Ovary (tissue), 9 donors: ENCODE results near the gene FBP1. TPM values are rescaled to one million over a fixed set of nuclear protein-coding genes. Genes with fewer than 3 reads are reported as not detected.

Experiments
- DNase-seq, 5 donors: peaks; one replicate each; pipeline ENCODE4 v3.0.0-alpha.2; 2019 to 2020
- H3K27ac ChIP-seq, 2 donors: fragments of 200-600 bp; one replicate each; pipeline versions ENCODE4 v1.5.1 to v1.8.0; 2019 to 2022
- H3K27me3 ChIP-seq: fragments of 200-600 bp; one replicate; pipeline ENCODE4 v1.8.0; 2022
- H3K36me3 ChIP-seq: fragments of 200-600 bp; sonication (generic); one replicate; pipeline ENCODE4 v1.5.1; 2019
- H3K4me1 ChIP-seq: one replicate; pipeline ENCODE4 v1.8.1; 2013; ENCODE audit warnings: mild to moderate bottlenecking, moderate library complexity; ENCODE audit not compliant: insufficient read depth
- H3K4me3 ChIP-seq: fragments of 200-600 bp; sonication (generic); one replicate; pipeline ENCODE4 v1.5.1; 2017
- H3K9me3 ChIP-seq, 2 donors: fragments of 200-600 bp in 1 of 2; sonication (generic) in 1 of 2; one replicate each; pipeline versions ENCODE4 v1.5.1 to v1.8.1; 2013 to 2019; ENCODE audit warnings: mild to moderate bottlenecking in 1 of 2, moderate library complexity in 1 of 2
- CTCF ChIP-seq, 3 donors: fragments of 450-650 bp in 2 of 3; fragments of 200-600 bp in 1 of 3; IDR thresholded peaks; one replicate each; pipeline versions ENCODE4 v1.5.1 to v1.8.0; 2016 to 2022; ENCODE audit warnings: antibody characterized with exemption in 3 of 3, mild to moderate bottlenecking in 1 of 3
- EP300 ChIP-seq: sonication (generic); formaldehyde crosslinking; IDR thresholded peaks from one replicate; pipeline ENCODE4 v1.6.1; 2017; ENCODE audit warnings: antibody characterized with exemption
- POLR2A ChIP-seq: fragments of 450-650 bp; IDR thresholded peaks from one replicate; pipeline ENCODE4 v1.6.1; 2017; ENCODE audit warnings: antibody characterized with exemption, mild to moderate bottlenecking, moderate library complexity
- WGBS, 3 donors: extraction: QIAGEN DNeasy Blood & Tissue Kit in 1 of 3; methylation state at CpG; one replicate each; pipeline versions ENCODE4 v1.1.5 to v1.1.7; 2013 to 2017; 5-methylcytosine and 5-hydroxymethylcytosine counted together
- intact Hi-C, 4 donors: fragments of 100-400 bp; cut with DNase I; formaldehyde crosslinking; loops; one replicate each; pipeline versions ENCODE4 v1.11.0 to v1.15.1; 2022 to 2023
- polyA plus RNA-seq, 2 donors: library from polyadenylated mRNA; stranded (reverse); fragments of 200-250 nt in 1 of 2; fragments of 350-450 nt in 1 of 2; fragmentation: Illumina TruSeq in 1 of 2; extraction: RNeasy Lipid Tissue Mini Kit (QIAGEN cat#74804) in 1 of 2; gene quantifications; one replicate each; pipeline ENCODE4 v1.2.3, GENCODE V29; 2013 to 2014
- total RNA-seq, 7 donors: library from RNA; depleted of rRNA in 2 of 7; stranded (reverse); fragments of >200 nt in 2 of 7; fragmentation: NEBNext Ultra II Directional in 3 of 7; extraction: Animal tissue kit (Norgen Biotek cat#: 25700) in 3 of 7; gene quantifications; one replicate each; pipeline versions ENCODE4 v1.1.0 to v1.2.4, GENCODE V29; 2016 to 2023
- donor health status: DM: no; HTN: no; CAD: no; lungs with moderate emphysema.
- donor health status: DM: no; HTN: no; CAD: no.
- donor health status: Bipolar disorder and iron deficiency.
- donor health status: DM: yes; HTN: yes; CAD: no.
- donor health status: DM: no; HTN: no; CAD: no.
- donor health status: DM: yes; HTN: yes; CAD: no.

The FBP1 gene
- total and polyA plus RNA-seq, 9 donors = 0.30 to 16.9 (median 2.9) TPM

- Histone ChIP-seq H3K27ac (no peak overlapping the region), H3K4me3 (no peak overlapping the region), H3K4me1 (peaks cover 1% of the 10 kb centered on the region), H3K36me3 (no peaks in the 10 kb centered on the region), H3K27me3 (no peaks in the 10 kb centered on the region), H3K9me3 (no peaks in the 10 kb centered on the region)
- DNase-seq = no peak
- TF ChIP-seq CTCF (IDR thresholded peaks at IDR 0.05) (no peak), POLR2A (no peak), EP300 (no peak)
- WGBS, 3 donors = 66 to 81% (median 78%) methylated on average over 2 of the region's 2 CpGs
- intact Hi-C loops = loop anchor here (2.0 to 10.0 kb wide), 4 partner anchors 94 to 452 kb away; no protein-coding TSS in a partner anchor
Observed at GRCh38 chr9:94680621-94681020, 41.3 kb upstream of the FBP1 start.

- Histone ChIP-seq H3K4me1 (peaks cover 1% of the 10 kb centered on the region), H3K4me3 (no peak overlapping the region), H3K36me3 (no peaks in the 10 kb centered on the region), H3K9me3 (no peaks in the 10 kb centered on the region), H3K27me3 (no peaks in the 10 kb centered on the region), H3K27ac (no peak overlapping the region)
- intact Hi-C loops = loop anchor here (2.0 to 10.0 kb wide), 4 partner anchors 95 to 452 kb away; no protein-coding TSS in a partner anchor
- TF ChIP-seq CTCF (IDR thresholded peaks at IDR 0.05) (no peak), EP300 (no peak), POLR2A (no peak)
- 88 to 97% (median 92%) methylated on average over 1 of the region's 1 CpG for WGBS, 3 donors
- no peak for DNase-seq
Observed at GRCh38 chr9:94680020-94680419, 40.7 kb upstream of the FBP1 start.

- Histone ChIP-seq H3K27me3 (no peaks in the 10 kb centered on the region), H3K36me3 (no peaks in the 10 kb centered on the region), H3K9me3 (no peaks in the 10 kb centered on the region), H3K27ac (no peak overlapping the region), H3K4me1 (peaks cover 1% of the 10 kb centered on the region), H3K4me3 (no peak overlapping the region)
- no peak for DNase-seq
- intact Hi-C loops = no loop called here
- TF ChIP-seq CTCF (IDR thresholded peaks at IDR 0.05) (no peak), POLR2A (no peak), EP300 (no peak)
- 88 to 91% (median 91%) methylated on average over 8 of the region's 8 CpGs for WGBS, 3 donors
Observed at GRCh38 chr9:94679587-94679986, 40.3 kb upstream of the FBP1 start.

GRCh38 chr9:94677929-94678328, 38.6 kb upstream of the FBP1 start:
- TF ChIP-seq CTCF (IDR thresholded peaks at IDR 0.05) (no peak), EP300 (no peak), POLR2A (no peak)
- no peaks in the 10 kb centered on the region for H3K9me3 ChIP-seq
- no peaks in the 10 kb centered on the region for H3K27me3 ChIP-seq
- peaks cover 1% of the 10 kb centered on the region for H3K4me1 ChIP-seq
- DNase-seq = no peak
- 63 to 71% (median 69%) methylated on average over 4 of the region's 4 CpGs for WGBS, 3 donors
- H3K27ac ChIP-seq = no peak overlapping the region
- no peak overlapping the region for H3K4me3 ChIP-seq
- intact Hi-C loops = no loop called here
- no peaks in the 10 kb centered on the region for H3K36me3 ChIP-seq
